ENCODE results near the gene CBFA2T2.
"Not testable (repeated sequence)": the region's sequence is repeated elsewhere in the genome, so short reads cannot be mapped to it uniquely, and the experiment has no call there.

CBFA2T2 gene

DNA sequence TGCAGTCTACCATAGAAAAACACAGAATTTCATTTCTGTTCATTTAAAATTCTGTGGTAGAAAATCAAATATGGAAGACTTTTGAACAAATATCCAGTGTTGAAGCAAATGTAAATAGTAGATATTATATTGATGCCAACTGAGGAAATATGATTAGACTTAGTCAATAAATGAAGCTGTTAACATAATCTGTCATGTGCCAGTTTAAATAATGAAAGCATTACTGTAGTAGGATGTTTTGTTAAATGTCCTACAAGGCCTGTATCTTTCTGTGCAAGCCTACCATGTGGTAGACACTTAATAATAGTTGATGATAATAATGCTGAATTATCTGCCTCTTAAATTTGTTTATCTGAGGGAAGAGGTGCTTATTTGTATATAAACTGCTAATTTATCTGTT lies 55.9 kb downstream of the CBFA2T2 start:
- Mint-ChIP-seq H3K9me3 (no peaks in the 10 kb centered on the region), H3K36me3 (peaks cover 1% of the 10 kb centered on the region), H3K27ac (no peak overlapping the region), H3K27me3 (no peaks in the 10 kb centered on the region), H3K4me1 (peaks cover 25% of the 10 kb centered on the region), H3K4me3 (no peak overlapping the region)

DNA sequence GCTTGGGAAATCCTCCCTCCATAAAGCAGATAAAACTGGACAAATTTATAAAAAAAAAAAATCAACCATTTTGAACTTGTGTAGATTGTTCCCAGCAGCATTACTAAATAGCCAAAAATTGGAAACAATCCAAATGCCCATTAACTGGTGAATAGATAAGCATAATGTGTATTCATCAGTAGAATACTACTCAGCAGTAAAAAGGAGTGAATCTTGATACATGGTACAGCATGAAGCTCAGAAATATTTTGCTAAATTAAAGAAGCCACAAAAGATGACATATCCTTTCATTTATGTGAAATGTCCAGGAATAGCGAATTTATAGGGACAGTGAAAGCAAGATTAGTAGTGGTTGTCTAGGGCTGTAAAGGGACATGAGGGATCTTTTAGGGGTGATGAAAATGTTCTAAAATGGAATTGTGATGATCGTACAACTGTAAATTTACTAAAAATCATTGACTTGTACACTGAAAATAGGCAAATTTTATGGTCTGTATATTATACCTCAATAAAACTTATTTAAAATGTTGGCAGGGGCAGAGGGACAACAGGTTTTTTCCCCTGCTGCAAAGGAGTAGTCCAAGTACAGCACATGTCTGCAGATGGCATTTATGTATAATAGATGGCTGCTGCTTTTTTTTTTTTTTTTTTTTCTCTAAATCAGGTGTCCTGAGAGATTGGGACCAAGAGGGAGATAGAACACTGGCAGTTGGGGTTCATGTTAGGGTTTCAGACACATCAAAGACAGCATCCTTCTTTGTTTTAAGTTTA lies 59.5 kb downstream of the CBFA2T2 start:
- H3K27ac Mint-ChIP-seq: no peak overlapping the region
- no peak overlapping the region for H3K4me3 Mint-ChIP-seq
- H3K4me1 Mint-ChIP-seq: peaks cover 34% of the 10 kb centered on the region
- H3K27me3 Mint-ChIP-seq: no peaks in the 10 kb centered on the region
- H3K9me3 Mint-ChIP-seq: no peaks in the 10 kb centered on the region
- peaks cover 5% of the 10 kb centered on the region for H3K36me3 Mint-ChIP-seq

DNA sequence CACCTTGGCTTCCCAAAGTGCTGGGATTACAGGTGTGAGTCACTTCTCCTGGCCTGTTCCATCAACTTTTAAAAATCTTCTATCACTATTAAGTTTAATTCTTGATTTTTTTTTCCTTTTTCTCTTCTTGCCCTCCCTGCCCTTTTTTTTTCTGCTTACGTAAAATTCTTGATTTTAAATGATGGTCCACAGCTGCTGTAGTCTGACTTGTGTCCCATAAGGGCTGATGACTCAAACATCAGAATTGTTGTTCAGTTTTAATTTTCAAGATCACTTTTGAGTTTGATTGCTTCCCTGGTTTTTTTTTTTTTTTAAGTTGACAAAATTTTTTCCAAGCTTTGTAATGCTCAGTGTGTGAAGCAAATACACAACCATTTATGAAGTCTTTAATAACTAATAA lies 61.9 kb downstream of the CBFA2T2 start:
- peak overlapping the region; percentile 19 for H3K27ac Mint-ChIP-seq
- peaks cover 5% of the 10 kb centered on the region for H3K36me3 Mint-ChIP-seq
- H3K27me3 Mint-ChIP-seq: no peaks in the 10 kb centered on the region
- peaks cover 50% of the 10 kb centered on the region for H3K4me1 Mint-ChIP-seq
- H3K4me3 Mint-ChIP-seq: no peak overlapping the region
- no peaks in the 10 kb centered on the region for H3K9me3 Mint-ChIP-seq

DNA sequence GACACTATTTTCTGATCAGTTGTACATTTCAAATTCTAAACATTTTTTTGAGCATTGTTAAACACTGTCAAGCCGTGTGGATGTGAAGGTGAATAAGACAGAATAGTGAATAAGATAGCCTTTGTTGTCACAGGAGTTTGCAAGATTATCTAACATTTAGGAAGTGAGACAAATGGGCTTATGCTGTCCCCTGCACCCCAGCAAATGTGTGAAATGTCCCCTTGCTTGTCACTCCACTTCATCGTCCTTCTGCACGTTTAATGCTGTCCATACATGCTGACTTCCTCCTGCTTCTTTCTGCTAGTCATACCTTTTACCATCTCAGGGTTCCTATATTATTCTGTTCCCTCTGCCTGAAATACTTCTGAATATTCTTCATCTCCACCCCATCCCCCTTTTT lies 62.6 kb downstream of the CBFA2T2 start:
- peaks cover 5% of the 10 kb centered on the region for H3K36me3 Mint-ChIP-seq
- peak overlapping the region; percentile 56 for H3K27ac Mint-ChIP-seq
- peaks cover 50% of the 10 kb centered on the region for H3K4me1 Mint-ChIP-seq
- H3K9me3 Mint-ChIP-seq: no peaks in the 10 kb centered on the region
- no peak overlapping the region for H3K4me3 Mint-ChIP-seq
- no peaks in the 10 kb centered on the region for H3K27me3 Mint-ChIP-seq

DNA sequence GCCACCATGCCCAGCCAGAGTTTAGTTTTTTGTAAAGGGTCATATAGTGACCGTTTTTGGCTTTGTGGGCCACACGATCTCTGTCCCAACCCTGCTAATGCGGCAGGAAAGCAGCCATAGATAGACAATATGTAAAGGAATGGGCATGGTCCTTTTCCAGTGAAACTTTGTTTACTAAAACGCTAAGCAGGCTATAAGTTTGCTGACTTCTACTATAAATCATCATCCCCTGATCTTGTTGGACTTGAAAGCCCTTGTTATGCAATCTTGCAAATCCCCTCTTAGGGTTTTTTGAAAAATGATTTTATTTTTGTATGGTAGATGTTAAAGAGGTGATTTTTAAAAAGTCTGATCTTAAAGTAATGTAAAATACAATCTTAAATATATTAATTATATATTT lies 63.6 kb downstream of the CBFA2T2 start:
- Mint-ChIP-seq H3K36me3 (peaks cover 8% of the 10 kb centered on the region), H3K9me3 (no peaks in the 10 kb centered on the region), H3K27me3 (no peaks in the 10 kb centered on the region), H3K4me3 (no peak overlapping the region), H3K27ac (no peak overlapping the region), H3K4me1 (peaks cover 50% of the 10 kb centered on the region)

DNA sequence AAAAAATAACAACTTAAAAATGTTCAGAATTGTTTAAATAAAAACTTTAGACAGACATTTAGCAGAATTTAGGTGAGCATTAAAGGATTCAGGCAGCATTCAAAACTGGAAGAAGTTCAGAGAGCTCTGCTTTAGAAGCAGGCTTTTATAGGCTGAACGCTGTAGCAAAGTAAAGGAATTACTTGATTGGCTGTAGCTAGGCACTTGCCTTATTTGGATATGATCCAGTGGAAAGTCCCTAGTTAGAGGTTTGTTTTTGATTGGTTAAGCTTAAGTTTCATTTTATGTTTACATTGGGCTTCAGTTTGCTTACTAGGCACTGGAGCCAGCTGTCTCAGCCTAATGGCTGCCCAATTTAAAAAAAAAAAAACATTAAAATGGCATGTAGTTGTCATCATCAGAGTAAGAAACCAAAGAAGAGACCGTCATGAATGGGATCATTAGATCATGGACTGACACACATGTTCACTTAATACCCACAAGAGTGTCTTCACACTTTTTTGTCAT lies 65.1 kb downstream of the CBFA2T2 start:
- no peaks in the 10 kb centered on the region for H3K27me3 Mint-ChIP-seq
- no peaks in the 10 kb centered on the region for H3K9me3 Mint-ChIP-seq
- peaks cover 50% of the 10 kb centered on the region for H3K4me1 Mint-ChIP-seq
- H3K36me3 Mint-ChIP-seq: peaks cover 12% of the 10 kb centered on the region
- peak overlapping the region; percentile 89 for H3K27ac Mint-ChIP-seq
- H3K4me3 Mint-ChIP-seq: peak overlapping the region; percentile 68

DNA sequence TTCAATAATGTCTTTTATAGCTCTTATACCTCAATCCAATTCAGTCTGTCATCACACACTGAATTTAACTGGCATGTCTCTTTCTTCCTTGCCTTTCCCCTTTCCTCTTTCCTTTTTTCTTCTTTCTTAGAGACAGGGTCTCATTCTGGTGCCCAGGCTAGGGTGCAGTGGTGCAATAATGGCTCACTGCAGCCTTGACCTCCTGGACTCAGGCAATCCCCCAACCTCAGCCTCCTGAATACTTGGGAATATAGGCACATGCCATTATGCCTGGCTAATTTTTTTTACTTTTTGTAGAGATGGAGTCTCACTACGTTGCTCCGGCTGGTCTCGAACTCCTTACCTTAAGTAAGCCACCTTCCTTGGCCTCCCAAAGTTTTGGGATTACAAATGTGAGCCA lies 65.9 kb downstream of the CBFA2T2 start:
- H3K9me3 Mint-ChIP-seq: no peaks in the 10 kb centered on the region
- H3K36me3 Mint-ChIP-seq: peaks cover 12% of the 10 kb centered on the region
- peak overlapping the region; percentile 87 for H3K27ac Mint-ChIP-seq
- H3K4me3 Mint-ChIP-seq: peak overlapping the region; percentile 24
- H3K27me3 Mint-ChIP-seq: no peaks in the 10 kb centered on the region
- peaks cover 48% of the 10 kb centered on the region for H3K4me1 Mint-ChIP-seq

DNA sequence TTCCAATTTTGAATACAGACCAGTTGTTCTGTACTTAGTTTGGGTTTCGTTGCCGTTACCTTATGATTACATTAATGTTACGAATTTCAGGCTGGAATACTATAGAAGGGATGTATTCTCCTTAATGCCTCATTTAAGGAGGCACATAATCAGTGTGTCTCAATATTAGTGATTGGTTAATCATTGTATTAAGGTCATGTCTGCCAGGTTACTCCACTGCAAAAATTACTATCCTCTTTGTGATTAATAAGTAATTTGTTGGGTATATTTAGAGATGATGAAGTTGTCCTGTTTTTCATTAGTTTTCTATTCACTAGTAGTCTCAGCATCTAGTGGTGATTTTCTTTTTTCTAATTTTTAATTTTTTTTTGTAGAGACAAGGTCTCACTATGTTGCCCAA lies 66.3 kb downstream of the CBFA2T2 start:
- peak overlapping the region; percentile 24 for H3K4me3 Mint-ChIP-seq
- peaks cover 46% of the 10 kb centered on the region for H3K4me1 Mint-ChIP-seq
- H3K27me3 Mint-ChIP-seq: no peaks in the 10 kb centered on the region
- peak overlapping the region; percentile 87 for H3K27ac Mint-ChIP-seq
- peaks cover 10% of the 10 kb centered on the region for H3K36me3 Mint-ChIP-seq
- H3K9me3 Mint-ChIP-seq: no peaks in the 10 kb centered on the region

DNA sequence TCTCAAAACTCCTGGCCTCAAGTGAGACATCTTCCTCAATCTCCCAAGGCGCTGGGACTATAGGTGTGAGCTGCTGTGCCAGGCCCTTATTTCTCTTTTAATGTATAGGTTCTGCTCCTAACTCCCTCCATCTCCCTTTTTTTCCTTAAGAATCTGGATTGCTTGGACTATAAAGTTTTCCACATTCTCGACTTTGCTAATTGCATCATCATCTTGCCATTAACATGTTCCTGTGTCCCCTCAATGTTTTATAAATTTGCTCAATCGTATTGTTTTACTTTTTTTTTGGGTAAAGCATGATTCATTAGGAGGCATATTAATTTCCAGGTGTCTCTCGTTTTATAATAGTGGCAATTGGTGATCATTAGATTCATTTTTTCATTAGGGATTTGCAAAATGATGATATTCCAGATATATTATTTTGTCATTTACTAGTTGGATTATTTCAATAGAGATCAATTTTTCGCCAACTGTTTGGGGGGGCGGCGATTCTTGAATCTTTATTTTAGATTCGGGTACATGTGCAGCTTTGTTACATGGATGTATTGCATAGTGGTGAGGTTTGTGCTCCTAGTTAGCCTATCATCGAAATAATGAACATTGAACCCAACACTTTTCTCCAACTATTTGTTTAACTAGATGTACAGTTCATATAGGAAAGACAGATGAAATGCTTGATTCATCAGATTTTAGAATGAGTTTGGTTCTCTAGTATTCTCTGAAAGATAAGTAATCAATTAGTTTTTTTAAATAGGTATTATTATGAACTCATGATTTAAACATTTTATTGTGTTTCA lies 68.7 kb downstream of the CBFA2T2 start:
- H3K4me1 Mint-ChIP-seq: peaks cover 34% of the 10 kb centered on the region
- H3K9me3 Mint-ChIP-seq: no peaks in the 10 kb centered on the region
- peaks cover 7% of the 10 kb centered on the region for H3K36me3 Mint-ChIP-seq
- H3K27me3 Mint-ChIP-seq: no peaks in the 10 kb centered on the region
- H3K4me3 Mint-ChIP-seq: no peak overlapping the region
- peak overlapping the region; percentile 25 for H3K27ac Mint-ChIP-seq

DNA sequence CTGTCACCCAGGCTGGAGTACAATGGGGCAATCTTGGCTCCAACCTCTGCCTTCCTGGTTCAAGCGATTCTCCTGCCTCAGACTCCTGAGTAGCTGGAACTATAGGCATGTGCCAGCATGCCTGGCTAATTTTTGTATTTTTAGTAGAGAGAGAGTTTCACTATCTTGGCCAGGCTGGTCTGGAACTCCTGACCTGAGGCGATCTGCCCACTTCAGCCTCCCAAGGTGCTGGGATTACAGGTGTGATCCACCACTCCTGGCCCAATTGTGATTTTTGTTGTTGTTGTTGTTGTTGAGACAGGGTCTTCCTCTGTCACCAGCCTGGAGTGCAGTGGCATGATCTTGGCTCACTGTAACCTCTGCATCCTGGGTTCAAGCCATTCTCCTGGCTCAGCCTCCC lies 69.3 kb downstream of the CBFA2T2 start:
- Mint-ChIP-seq H3K4me1 (peaks cover 27% of the 10 kb centered on the region), H3K27ac (no peak overlapping the region), H3K4me3 (no peak overlapping the region), H3K27me3 (no peaks in the 10 kb centered on the region), H3K36me3 (peaks cover 7% of the 10 kb centered on the region), H3K9me3 (no peaks in the 10 kb centered on the region)

DNA sequence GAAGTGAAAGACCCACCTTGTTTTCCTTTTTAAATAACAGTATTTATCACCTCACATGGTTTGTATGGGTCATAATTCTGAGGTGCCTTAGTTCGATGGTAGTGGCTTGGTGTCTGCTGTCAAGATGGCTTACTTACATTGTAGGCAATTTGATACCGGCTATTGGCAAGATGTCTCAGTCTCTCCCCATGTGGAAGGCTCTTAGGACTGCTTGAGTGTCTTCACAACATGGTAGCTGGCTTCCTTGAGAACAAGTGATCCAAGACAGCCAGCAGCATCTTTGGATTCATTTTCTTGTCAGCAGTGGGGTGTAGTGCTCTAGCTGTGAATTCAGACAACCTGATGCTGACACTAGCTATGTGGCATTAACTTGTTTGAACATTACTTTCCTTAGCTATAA lies 70.1 kb downstream of the CBFA2T2 start:
- H3K27me3 Mint-ChIP-seq: no peaks in the 10 kb centered on the region
- H3K9me3 Mint-ChIP-seq: no peaks in the 10 kb centered on the region
- H3K36me3 Mint-ChIP-seq: peaks cover 7% of the 10 kb centered on the region
- no peak overlapping the region for H3K27ac Mint-ChIP-seq
- peaks cover 21% of the 10 kb centered on the region for H3K4me1 Mint-ChIP-seq
- no peak overlapping the region for H3K4me3 Mint-ChIP-seq

DNA sequence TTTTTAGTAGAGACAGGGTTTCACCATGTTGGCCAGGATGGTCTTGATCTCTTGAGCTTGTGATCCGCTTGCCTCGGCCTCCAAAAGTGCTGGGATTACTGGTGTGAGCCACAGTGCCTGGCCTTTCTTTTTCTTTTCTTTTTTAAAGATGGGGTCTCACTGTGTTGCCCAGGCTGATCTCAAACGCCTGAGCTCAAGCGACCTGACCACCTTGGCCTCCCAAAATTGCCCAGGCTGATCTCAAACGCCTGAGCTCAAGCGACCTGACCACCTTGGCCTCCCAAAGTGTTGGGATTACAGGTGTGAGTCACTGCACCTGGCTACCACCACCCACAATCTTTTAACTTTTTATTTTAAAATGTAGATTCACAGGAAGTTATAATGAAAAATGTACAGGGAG lies 71.2 kb downstream of the CBFA2T2 start:
- not testable (repeated sequence) for H3K27me3 Mint-ChIP-seq, H3K4me3 Mint-ChIP-seq, H3K36me3 Mint-ChIP-seq, H3K27ac Mint-ChIP-seq, H3K9me3 Mint-ChIP-seq
- peaks cover 21% of the 10 kb centered on the region for H3K4me1 Mint-ChIP-seq

DNA sequence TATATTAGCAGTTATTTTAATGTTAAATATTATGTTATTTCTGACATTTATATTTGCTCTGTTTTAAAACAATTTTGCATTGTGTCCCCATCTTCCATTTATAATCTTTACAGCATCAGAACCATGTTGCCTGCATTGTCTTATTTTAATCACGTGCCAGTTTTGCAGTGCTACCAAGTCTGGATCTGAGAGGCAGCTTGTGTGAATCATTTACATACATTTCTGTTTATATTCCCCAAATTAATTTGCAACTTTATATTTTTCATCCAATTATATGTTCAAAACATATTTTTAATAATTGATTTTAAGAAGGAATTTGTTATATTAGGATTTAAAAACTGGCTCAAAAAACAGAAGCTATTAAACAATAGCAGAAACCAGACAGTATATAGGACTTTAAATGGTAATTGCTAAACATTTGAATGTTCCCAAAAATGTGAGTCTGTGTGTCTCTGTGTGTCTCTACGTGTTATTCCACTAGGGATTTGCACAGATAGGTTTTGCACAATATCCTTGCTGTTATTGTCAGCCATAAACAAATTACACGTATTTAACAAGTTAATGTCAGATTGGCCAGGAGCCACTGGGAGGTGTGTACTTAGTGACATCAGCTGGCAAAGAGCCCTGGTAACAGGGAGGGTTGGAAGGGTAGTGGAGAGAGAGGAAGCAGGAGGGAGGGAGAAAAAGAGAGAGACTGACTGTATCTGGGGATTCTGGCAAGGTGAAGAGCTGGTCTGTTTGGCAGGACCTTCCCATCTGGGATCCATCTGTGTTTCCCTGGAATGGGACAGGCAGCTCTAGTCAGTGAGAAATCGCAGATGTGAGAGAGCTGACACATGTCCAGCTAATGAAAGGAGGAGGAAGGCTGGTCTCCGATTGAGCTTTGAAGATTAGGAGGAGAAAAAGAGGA lies 72.1 kb downstream of the CBFA2T2 start:
- H3K4me3 Mint-ChIP-seq: no peak overlapping the region
- H3K27ac Mint-ChIP-seq: no peak overlapping the region
- no peaks in the 10 kb centered on the region for H3K27me3 Mint-ChIP-seq
- H3K4me1 Mint-ChIP-seq: peaks cover 17% of the 10 kb centered on the region
- H3K36me3 Mint-ChIP-seq: peaks cover 7% of the 10 kb centered on the region
- no peaks in the 10 kb centered on the region for H3K9me3 Mint-ChIP-seq

DNA sequence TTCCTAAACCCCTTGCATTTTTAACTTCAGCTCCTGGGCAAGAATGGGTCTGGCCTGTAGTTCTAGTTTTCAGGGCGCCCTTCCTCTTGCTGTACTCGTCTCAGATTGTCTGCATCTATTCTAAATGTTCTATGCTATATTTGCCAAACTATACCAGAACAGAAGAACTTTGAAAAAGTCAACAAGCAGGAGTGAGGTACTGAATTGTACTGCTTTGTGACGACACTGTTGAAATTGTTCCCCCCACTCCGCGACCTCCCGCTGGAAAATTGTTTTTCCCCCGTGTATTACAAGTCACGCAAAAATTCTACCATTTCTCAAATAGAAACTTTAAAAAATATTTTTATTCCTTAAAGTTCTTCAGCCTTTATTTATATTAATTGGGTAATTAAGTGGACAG lies 73.9 kb downstream of the CBFA2T2 start:
- Mint-ChIP-seq H3K9me3 (no peaks in the 10 kb centered on the region), H3K27ac (no peak overlapping the region), H3K27me3 (no peaks in the 10 kb centered on the region), H3K36me3 (peaks cover 3% of the 10 kb centered on the region), H3K4me3 (no peak overlapping the region), H3K4me1 (peaks cover 21% of the 10 kb centered on the region)

DNA sequence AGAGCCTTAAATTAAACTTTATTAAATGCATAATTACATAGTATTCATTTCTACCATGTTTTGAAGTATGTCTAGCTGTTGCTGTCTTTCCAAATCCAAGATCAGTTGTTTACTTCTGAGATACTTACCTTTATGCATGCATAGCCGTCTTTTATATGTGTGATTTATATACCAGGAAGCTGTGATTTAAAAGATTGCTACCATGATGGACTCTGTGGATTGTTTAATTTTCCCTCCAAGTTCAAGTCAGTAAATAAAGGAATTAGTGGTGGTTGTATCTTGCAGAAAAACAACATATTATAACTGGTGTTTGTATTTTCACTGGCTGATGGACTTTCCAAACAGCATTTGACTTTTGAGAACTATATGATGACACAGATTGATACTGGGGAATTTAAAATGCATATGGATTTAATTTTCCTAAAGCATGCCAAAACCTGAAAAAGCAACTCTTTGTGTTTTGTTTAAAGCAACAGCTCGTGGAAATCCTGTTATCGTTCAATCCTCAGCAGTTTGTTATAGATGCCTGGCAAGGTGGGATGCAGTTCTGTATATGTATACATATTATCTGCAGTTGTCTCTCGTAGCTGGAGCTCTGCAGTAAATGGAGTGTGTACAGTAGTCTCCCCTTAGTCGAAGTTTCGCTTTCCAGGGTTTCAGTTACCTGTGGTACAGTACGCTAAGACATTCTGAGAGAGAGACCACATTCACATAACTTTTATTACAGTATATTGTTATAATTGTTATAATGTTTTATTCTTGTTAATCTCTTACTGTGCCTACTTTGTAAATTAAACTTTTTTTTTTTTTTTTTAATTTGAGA lies 77.1 kb downstream of the CBFA2T2 start:
- H3K27me3 Mint-ChIP-seq: no peaks in the 10 kb centered on the region
- H3K4me3 Mint-ChIP-seq: no peak overlapping the region
- H3K4me1 Mint-ChIP-seq: peaks cover 47% of the 10 kb centered on the region
- H3K27ac Mint-ChIP-seq: no peak overlapping the region
- no peaks in the 10 kb centered on the region for H3K36me3 Mint-ChIP-seq
- H3K9me3 Mint-ChIP-seq: no peaks in the 10 kb centered on the region

All from activated naive CD4-positive, alpha-beta T cell treated with anti-CD3 and anti-CD28 coated beads, Interleukin-2, amount 50 U/mL, for 24 hours (primary cell).